Fibroblast of skin of left quadriceps (primary cell): ENCODE data around the gene EXOC3L4.
"Not testable (repeated sequence)": the region's sequence is repeated elsewhere in the genome, so short reads cannot be mapped to it uniquely, and the experiment has no call there.

ENCODE experiments used
- DNase-seq, 2 experiments: peaks; one replicate each; pipeline ENCODE4 v3.0.0-alpha.2; 2013; ENCODE audit warnings: low read depth in 2 of 2

EXOC3L4 gene

GRCh38 chr14:103149351-103150237 lies 55.1 kb downstream of the EXOC3L4 start:
- no peak for DNase-seq

GRCh38 chr14:103151270-103151945 lies 56.9 kb downstream of the EXOC3L4 start:
- DNase-seq: no peak

- DNase-seq: no peak
These were observed 60.5 kb downstream of the EXOC3L4 start for GRCh38 chr14:103155010-103155409.

- not testable (repeated sequence) for DNase-seq
These were observed 60.9 kb downstream of the EXOC3L4 start for GRCh38 chr14:103155416-103155815.

GRCh38 chr14:103155826-103156394 lies 61.4 kb downstream of the EXOC3L4 start:
- no peak for DNase-seq

- no peak for DNase-seq
These were observed 62.3 kb downstream of the EXOC3L4 start for GRCh38 chr14:103156651-103157378.

- DNase-seq: no peak
These were observed 63.4 kb downstream of the EXOC3L4 start for GRCh38 chr14:103157969-103158368.

- DNase-seq: no peak
These were observed 64.2 kb downstream of the EXOC3L4 start for GRCh38 chr14:103158688-103159087.
